Thoracic aorta (tissue), 2 donors: ENCODE measurements around the gene PIAS2. TPM values are rescaled to one million over a fixed set of nuclear protein-coding genes. Genes with fewer than 3 reads are reported as not detected.

Experiments
- ATAC-seq: fragments of 150-250 bp; one replicate; pipeline ENCODE4 v1.8.0; 2017; ENCODE audit warnings: low read depth; ENCODE audit not compliant: insufficient number of reproducible peaks, low FRiP score
- DNase-seq: peaks from one replicate; pipeline ENCODE4 v3.0.0-alpha.2; 2020; ENCODE audit warnings: low spot score
- H3K27ac ChIP-seq, 2 donors: fragments of 200-600 bp; sonication (generic); 1 replicate in 1 of 2; 2 replicates in 1 of 2; pipeline ENCODE4 v1.5.1; 2016; ENCODE audit warnings: mild to moderate bottlenecking in 2 of 2, moderate library complexity in 2 of 2
- H3K27me3 ChIP-seq: fragments of 200-600 bp; sonication (generic); replicated peaks from 2 replicates; pipeline ENCODE4 v1.6.0; 2016; ENCODE audit warnings: mild to moderate bottlenecking; ENCODE audit not compliant: insufficient read depth
- H3K36me3 ChIP-seq: fragments of 200-600 bp; sonication (generic); one replicate; pipeline ENCODE4 v1.5.1; 2016
- H3K4me1 ChIP-seq, 2 donors: fragments of 200-600 bp; sonication (generic); 1 replicate in 1 of 2; 2 replicates in 1 of 2; pipeline versions ENCODE4 v1.5.1 to v1.6.0; 2016; ENCODE audit warnings: low read depth in 2 of 2, mild to moderate bottlenecking in 1 of 2; ENCODE audit not compliant: control insufficient read depth in 1 of 2
- H3K4me3 ChIP-seq: fragments of 200-600 bp; sonication (generic); 2 replicates; pipeline ENCODE4 v1.5.1; 2016; ENCODE audit warnings: mild to moderate bottlenecking
- H3K9me3 ChIP-seq: fragments of 200-600 bp; sonication (generic); 2 replicates; pipeline ENCODE4 v1.5.1; 2016
- CTCF ChIP-seq: fragments of 200-600 bp; sonication (generic); IDR thresholded peaks from one replicate; pipeline ENCODE4 v1.5.1; 2019; ENCODE audit warnings: antibody characterized with exemption
- total RNA-seq, 2 donors: library from RNA; depleted of rRNA; stranded (reverse); fragments of >200 nt; gene quantifications; one replicate each; pipeline versions ENCODE4 v1.1.0 to v1.2.3, GENCODE V29; 2016

The PIAS2 gene
- total RNA-seq, 2 donors from 2014 or later, result 30.6 to 38.2 TPM

GRCh38 chr18:46910856-46911255 is 6.5 kb downstream of the PIAS2 start:
- TF ChIP-seq CTCF, result no peak
- DNase-seq (no peak), ATAC-seq (no peak)
- no peaks in the 10 kb centered on the region for H3K27me3 ChIP-seq
- H3K9me3 ChIP-seq, result peaks cover 4% of the 10 kb centered on the region
- H3K4me1 ChIP-seq, result peaks cover 8 to 17% of the 10 kb centered on the region in 2 donors
- H3K4me3 ChIP-seq, result no peak overlapping the region
- H3K27ac ChIP-seq, result no peak overlapping the region
- no peaks in the 10 kb centered on the region for H3K36me3 ChIP-seq

- no peak for TF ChIP-seq CTCF
- Histone ChIP-seq H3K27me3 (no peaks in the 10 kb centered on the region), H3K9me3 (peaks cover 6% of the 10 kb centered on the region), H3K27ac (no peak overlapping the region), H3K4me3 (no peak overlapping the region), H3K4me1 (peaks cover 0 to 6% of the 10 kb centered on the region in 2 donors), H3K36me3 (no peaks in the 10 kb centered on the region)
- no peak for ATAC-seq
- DNase-seq, result no peak
Observed at GRCh38 chr18:46909497-46909896, 7.8 kb downstream of the PIAS2 start.

GRCh38 chr18:46903406-46903805 is 13.9 kb downstream of the PIAS2 start:
- Histone ChIP-seq H3K36me3 (no peaks in the 10 kb centered on the region), H3K4me1 (peaks cover 0 to 4% of the 10 kb centered on the region in 2 donors), H3K27me3 (no peaks in the 10 kb centered on the region), H3K27ac (no peak overlapping the region), H3K4me3 (no peak overlapping the region), H3K9me3 (peaks cover 6% of the 10 kb centered on the region)
- TF ChIP-seq CTCF, result no peak
- ATAC-seq (no peak), DNase-seq (no peak)

GRCh38 chr18:46899274-46899948 is 17.9 kb downstream of the PIAS2 start:
- Histone ChIP-seq H3K4me3 (no peak overlapping the region), H3K4me1 (peaks cover 4 to 5% of the 10 kb centered on the region in 2 donors), H3K36me3 (no peaks in the 10 kb centered on the region), H3K9me3 (no peaks in the 10 kb centered on the region), H3K27me3 (no peaks in the 10 kb centered on the region), H3K27ac (no peak overlapping the region)
- TF ChIP-seq CTCF, result no peak
- no peak for DNase-seq
- no peak for ATAC-seq

GRCh38 chr18:46894124-46894523 is 23.2 kb downstream of the PIAS2 start:
- no peak for ATAC-seq
- peaks cover 14% of the 10 kb centered on the region for H3K36me3 ChIP-seq
- no peaks in the 10 kb centered on the region for H3K9me3 ChIP-seq
- no peak for TF ChIP-seq CTCF
- H3K27ac ChIP-seq, result no peak overlapping the region
- H3K4me3 ChIP-seq, result no peak overlapping the region
- DNase-seq, result no peak
- peaks cover 0 to 5% of the 10 kb centered on the region in 2 donors for H3K4me1 ChIP-seq
- H3K27me3 ChIP-seq, result no peaks in the 10 kb centered on the region
